Measurements from ENCODE around the gene C11orf87.

- TF ChIP-seq CTCF (IDR thresholded peaks at IDR 0.05) (no peak), POLR2A (IDR thresholded peaks at IDR 0.05) (no peak), POLR2AphosphoS5 (IDR thresholded peaks at IDR 0.05) (no peak)
These were observed 48.0 kb upstream of the C11orf87 start for GRCh38 chr11:109374032-109374431.
